A549 (cell line): Measurements from ENCODE around the gene LRRC57.

Source experiments
- EP300 ChIP-seq, 2 experiments: fragments of >200 bp; sonication (Bioruptor Twin); formaldehyde crosslinking; IDR thresholded peaks; 2 replicates in 1 of 2; 3 replicates in 1 of 2; pipeline ENCODE4 v1.6.1; 2016 to 2017
- ESRRA ChIP-seq: fragments of 150-350 bp; IDR thresholded peaks from 2 replicates; pipeline ENCODE4 v1.6.1; 2014; ENCODE audit warnings: mild to moderate bottlenecking, low read length, borderline replicate concordance
- NFE2L2 ChIP-seq: fragments of 150-350 bp; conservative IDR thresholded peaks from 2 replicates; pipeline ENCODE4 v1.6.1; 2014; ENCODE audit warnings: low read length
- RCOR1 ChIP-seq: fragments of 150-350 bp; IDR thresholded peaks from 2 replicates; pipeline ENCODE4 v1.6.1; 2014; ENCODE audit warnings: antibody characterized with exemption, low read length, low read depth
- RNF2 ChIP-seq: fragments of 200-600 bp; sonication (generic); IDR thresholded peaks from 2 replicates; pipeline ENCODE4 v1.6.1; 2016; ENCODE audit warnings: low read depth, mild to moderate bottlenecking, antibody characterized with exemption, moderate library complexity, borderline replicate concordance
- SREBF2 ChIP-seq: fragments of 450-650 bp; IDR thresholded peaks from 2 replicates; pipeline ENCODE4 v1.6.1; 2014; ENCODE audit warnings: mild to moderate bottlenecking, moderate library complexity
- TF ChIP-seq, protein P1 (sequence below): fragments of 450-650 bp; IDR thresholded peaks from 2 replicates; pipeline ENCODE4 v1.6.1; 2014; ENCODE audit warnings: antibody characterized with exemption
- TF ChIP-seq, protein P2 (sequence below): fragments of >200 bp; sonication (Bioruptor Twin); formaldehyde crosslinking; IDR thresholded peaks from 3 replicates; pipeline ENCODE4 v1.5.1; 2016
- TF ChIP-seq, protein P3 (sequence below): fragments of 150-350 bp; IDR thresholded peaks from 2 replicates; pipeline ENCODE4 v1.6.1; 2014; ENCODE audit warnings: low read depth, mild to moderate bottlenecking, low read length
- TF ChIP-seq, protein P4 (sequence below): IDR thresholded peaks from 2 replicates; pipeline ENCODE4 v1.6.1; 2012

DNA sequence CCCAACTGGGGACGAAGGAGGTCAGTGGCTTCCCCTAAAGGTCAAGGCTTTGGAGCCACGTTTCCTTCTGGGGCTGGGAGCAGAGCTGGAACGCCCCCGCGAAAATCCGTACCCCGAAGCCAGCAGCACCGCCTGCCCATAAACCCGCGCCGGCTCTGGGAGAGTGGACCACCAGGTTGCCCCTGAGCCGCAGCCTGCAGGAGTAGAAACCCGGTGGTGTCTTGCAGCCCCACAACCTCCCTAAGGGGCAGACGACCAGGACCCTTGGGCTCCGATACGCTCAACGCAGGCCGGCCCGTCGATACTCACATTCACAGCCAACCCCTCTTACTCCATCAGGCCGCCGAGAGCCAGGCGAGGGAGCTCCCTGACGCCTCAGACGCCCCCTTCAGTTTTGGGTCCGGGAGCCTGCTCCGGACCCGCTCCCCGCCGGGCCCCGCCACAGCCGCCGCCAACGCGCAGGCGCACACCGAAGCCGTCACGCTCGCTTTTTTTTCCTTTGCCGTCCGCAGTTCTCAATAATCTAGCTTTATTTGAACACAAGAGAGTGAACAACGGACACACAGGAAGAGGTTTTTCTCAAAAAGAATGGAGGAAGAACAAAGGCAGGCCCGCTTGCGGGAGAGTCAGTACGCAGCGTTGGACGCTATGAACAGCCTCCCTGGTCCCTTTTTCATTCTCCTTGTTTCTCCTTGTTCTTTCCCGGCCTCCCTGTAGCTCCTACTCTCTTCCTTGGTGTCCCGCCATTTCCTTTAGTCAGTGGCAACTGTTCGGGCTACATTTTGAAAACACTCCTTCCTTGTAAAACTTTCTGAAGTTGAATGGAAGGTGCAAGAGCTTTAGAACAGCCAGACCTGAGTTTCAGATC is 57.7 kb downstream of the LRRC57 start, which contains the start of gene ZNF106:
- TF ChIP-seq, protein P1, sequence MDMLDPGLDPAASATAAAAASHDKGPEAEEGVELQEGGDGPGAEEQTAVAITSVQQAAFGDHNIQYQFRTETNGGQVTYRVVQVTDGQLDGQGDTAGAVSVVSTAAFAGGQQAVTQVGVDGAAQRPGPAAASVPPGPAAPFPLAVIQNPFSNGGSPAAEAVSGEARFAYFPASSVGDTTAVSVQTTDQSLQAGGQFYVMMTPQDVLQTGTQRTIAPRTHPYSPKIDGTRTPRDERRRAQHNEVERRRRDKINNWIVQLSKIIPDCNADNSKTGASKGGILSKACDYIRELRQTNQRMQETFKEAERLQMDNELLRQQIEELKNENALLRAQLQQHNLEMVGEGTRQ: no peak
- TF ChIP-seq RCOR1 (no peak), NFE2L2 (no peak), EP300 (IDR thresholded peaks at IDR 0.05) (no peak), ESRRA (no peak), SREBF2 (no peak), RNF2 (no peak)
- TF ChIP-seq, protein P2, sequence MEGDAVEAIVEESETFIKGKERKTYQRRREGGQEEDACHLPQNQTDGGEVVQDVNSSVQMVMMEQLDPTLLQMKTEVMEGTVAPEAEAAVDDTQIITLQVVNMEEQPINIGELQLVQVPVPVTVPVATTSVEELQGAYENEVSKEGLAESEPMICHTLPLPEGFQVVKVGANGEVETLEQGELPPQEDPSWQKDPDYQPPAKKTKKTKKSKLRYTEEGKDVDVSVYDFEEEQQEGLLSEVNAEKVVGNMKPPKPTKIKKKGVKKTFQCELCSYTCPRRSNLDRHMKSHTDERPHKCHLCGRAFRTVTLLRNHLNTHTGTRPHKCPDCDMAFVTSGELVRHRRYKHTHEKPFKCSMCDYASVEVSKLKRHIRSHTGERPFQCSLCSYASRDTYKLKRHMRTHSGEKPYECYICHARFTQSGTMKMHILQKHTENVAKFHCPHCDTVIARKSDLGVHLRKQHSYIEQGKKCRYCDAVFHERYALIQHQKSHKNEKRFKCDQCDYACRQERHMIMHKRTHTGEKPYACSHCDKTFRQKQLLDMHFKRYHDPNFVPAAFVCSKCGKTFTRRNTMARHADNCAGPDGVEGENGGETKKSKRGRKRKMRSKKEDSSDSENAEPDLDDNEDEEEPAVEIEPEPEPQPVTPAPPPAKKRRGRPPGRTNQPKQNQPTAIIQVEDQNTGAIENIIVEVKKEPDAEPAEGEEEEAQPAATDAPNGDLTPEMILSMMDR: no peak
- TF ChIP-seq, protein P3, sequence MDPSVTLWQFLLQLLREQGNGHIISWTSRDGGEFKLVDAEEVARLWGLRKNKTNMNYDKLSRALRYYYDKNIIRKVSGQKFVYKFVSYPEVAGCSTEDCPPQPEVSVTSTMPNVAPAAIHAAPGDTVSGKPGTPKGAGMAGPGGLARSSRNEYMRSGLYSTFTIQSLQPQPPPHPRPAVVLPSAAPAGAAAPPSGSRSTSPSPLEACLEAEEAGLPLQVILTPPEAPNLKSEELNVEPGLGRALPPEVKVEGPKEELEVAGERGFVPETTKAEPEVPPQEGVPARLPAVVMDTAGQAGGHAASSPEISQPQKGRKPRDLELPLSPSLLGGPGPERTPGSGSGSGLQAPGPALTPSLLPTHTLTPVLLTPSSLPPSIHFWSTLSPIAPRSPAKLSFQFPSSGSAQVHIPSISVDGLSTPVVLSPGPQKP: no peak
- TF ChIP-seq, protein P4, sequence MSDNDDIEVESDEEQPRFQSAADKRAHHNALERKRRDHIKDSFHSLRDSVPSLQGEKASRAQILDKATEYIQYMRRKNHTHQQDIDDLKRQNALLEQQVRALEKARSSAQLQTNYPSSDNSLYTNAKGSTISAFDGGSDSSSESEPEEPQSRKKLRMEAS: peak; percentile 48; the same call in 1 of the 2 replicates
